Umbilical cord (tissue), 2 donors: ENCODE results near the gene SLC26A6. TPM values are rescaled to one million over a fixed set of nuclear protein-coding genes. Genes with fewer than 3 reads are reported as not detected.

Experiments
- DNase-seq: peaks from one replicate; pipeline ENCODE4 v3.0.0-alpha.2; 2015; ENCODE audit warnings: low spot score
- total RNA-seq: library from RNA; depleted of rRNA; stranded (reverse); fragments of >200 nt; gene quantifications from one replicate; pipeline ENCODE4 v1.2.3, GENCODE V29; 2014; ENCODE audit warnings: low replicate concordance; ENCODE audit not compliant: insufficient read depth

SLC26A6 gene
- total RNA-seq, 1 donor from 2014 or later = 4.8 TPM

- DNase-seq = peak; percentile 50
Observed at GRCh38 chr3:48661501-48662144, 26.4 kb upstream of the SLC26A6 start.

- DNase-seq = no peak
Observed at GRCh38 chr3:48660800-48661400, 25.6 kb upstream of the SLC26A6 start.

GRCh38 chr3:48656841-48657281, 21.6 kb upstream of the SLC26A6 start:
- DNase-seq = no peak

- peak; percentile 60 for DNase-seq
Observed at GRCh38 chr3:48656061-48656840, 21.0 kb upstream of the SLC26A6 start.

- no peak for DNase-seq
Observed at GRCh38 chr3:48655606-48656005, 20.3 kb upstream of the SLC26A6 start.

GRCh38 chr3:48655063-48655462, 19.8 kb upstream of the SLC26A6 start:
- DNase-seq = no peak

GRCh38 chr3:48652923-48653715, 17.9 kb upstream of the SLC26A6 start:
- DNase-seq = no peak

GRCh38 chr3:48651771-48652170, 16.5 kb upstream of the SLC26A6 start:
- DNase-seq = no peak

GRCh38 chr3:48650723-48651122, 15.5 kb upstream of the SLC26A6 start:
- DNase-seq = no peak

- DNase-seq = no peak
Observed at GRCh38 chr3:48648188-48648850, 13.1 kb upstream of the SLC26A6 start.

GRCh38 chr3:48647714-48648113, 12.5 kb upstream of the SLC26A6 start:
- no peak for DNase-seq

GRCh38 chr3:48644898-48645760, 9.9 kb upstream of the SLC26A6 start:
- no peak for DNase-seq

GRCh38 chr3:48642605-48643004, 7.3 kb upstream of the SLC26A6 start:
- no peak for DNase-seq

GRCh38 chr3:48641396-48641795, 6.1 kb upstream of the SLC26A6 start:
- DNase-seq = no peak

GRCh38 chr3:48639944-48640606, 4.8 kb upstream of the SLC26A6 start:
- no peak for DNase-seq

- DNase-seq = no peak
Observed at GRCh38 chr3:48637305-48637704, 2.0 kb upstream of the SLC26A6 start.

- no peak for DNase-seq
Observed at GRCh38 chr3:48636149-48636655, 941 bp upstream of the SLC26A6 start.

GRCh38 chr3:48634661-48635221, 520 bp downstream of the SLC26A6 start:
- peak; percentile 22 for DNase-seq

- no peak for DNase-seq
Observed at GRCh38 chr3:48633743-48634142, 1.5 kb downstream of the SLC26A6 start.
